D341Med (cell line): ENCODE measurements around the gene PAX5.

ENCODE experiments used
- DNase-seq: peaks from one replicate; pipeline ENCODE4 v3.0.0; 2012; ENCODE audit warnings: low spot score

PAX5 gene

GRCh38 chr9:37025071-37025822 lies 8.8 kb downstream of the PAX5 start:
- no peak for DNase-seq

GRCh38 chr9:37017546-37017945 lies 16.5 kb downstream of the PAX5 start:
- DNase-seq, result no peak

- no peak for DNase-seq
These were observed 22.5 kb downstream of the PAX5 start for GRCh38 chr9:37011530-37011929.

- DNase-seq, result no peak
These were observed 23.1 kb downstream of the PAX5 start for GRCh38 chr9:37010976-37011375.

GRCh38 chr9:37010180-37010579 lies 23.9 kb downstream of the PAX5 start:
- no peak for DNase-seq

- no peak for DNase-seq
These were observed 26.8 kb downstream of the PAX5 start for GRCh38 chr9:37007295-37007694.

- no peak for DNase-seq
These were observed 28.4 kb downstream of the PAX5 start for GRCh38 chr9:37005517-37006140.

GRCh38 chr9:37004424-37004935 lies 29.6 kb downstream of the PAX5 start:
- DNase-seq, result no peak

GRCh38 chr9:37002413-37003217 lies 31.5 kb downstream of the PAX5 start:
- no peak for DNase-seq

- DNase-seq, result no peak
These were observed 32.0 kb downstream of the PAX5 start for GRCh38 chr9:37002036-37002412.

- no peak for DNase-seq
These were observed 32.6 kb downstream of the PAX5 start for GRCh38 chr9:37001459-37001858.

GRCh38 chr9:36999728-37000333 lies 34.2 kb downstream of the PAX5 start:
- no peak for DNase-seq

GRCh38 chr9:36997414-36997813 lies 36.7 kb downstream of the PAX5 start:
- no peak for DNase-seq

- DNase-seq, result no peak
These were observed 37.4 kb downstream of the PAX5 start for GRCh38 chr9:36996706-36997086.

- peak; percentile 89 for DNase-seq
These were observed 38.0 kb downstream of the PAX5 start for GRCh38 chr9:36995927-36996705.

GRCh38 chr9:36993933-36994764 lies 39.9 kb downstream of the PAX5 start:
- DNase-seq, result no peak

GRCh38 chr9:36992501-36993316 lies 41.4 kb downstream of the PAX5 start:
- DNase-seq, result no peak

- DNase-seq, result peak; percentile 83
These were observed 42.4 kb downstream of the PAX5 start for GRCh38 chr9:36991516-36992134.

- no peak for DNase-seq
These were observed 45.2 kb downstream of the PAX5 start for GRCh38 chr9:36988848-36989247.
